A673 (cell line): Measurements from ENCODE around the gene DZIP3. TPM values are rescaled to one million over a fixed set of nuclear protein-coding genes. Genes with fewer than 3 reads are reported as not detected.
A peak's percentile ranks its signal among the peaks of the same experiment; 100 is the strongest.

ENCODE experiments used
- BruUV-seq: library from RNA; stranded (reverse); fragments of 400-500 nt; replicated peaks from 2 replicates; lab custom pipeline; 2021; lab: Mats Ljungman, UMichigan
- CTCF ChIA-PET: fragments of 300-600 bp; sonication (Branson Sonifier 250); formaldehyde crosslinking; loops from one replicate; lab custom pipeline; 2022; ENCODE audit warnings: antibody characterized with exemption; lab: Charles Lee
- POLR2A ChIA-PET: fragments of 300-600 bp; sonication (Branson Sonifier 250); formaldehyde crosslinking; loops from one replicate; lab custom pipeline; 2022; ENCODE audit warnings: antibody characterized with exemption; ENCODE audit not compliant: low non-redundant PET; lab: Charles Lee
- DNase-seq: peaks from one replicate; pipeline ENCODE4 v3.0.0-alpha.2; 2015; ENCODE audit warnings: low spot score
- H3K27ac ChIP-seq: fragments of 200-600 bp; sonication (generic); 2 replicates; pipeline ENCODE4 v1.5.1; 2016; ENCODE audit warnings: mixed run types, low read depth, mild to moderate bottlenecking, mixed read lengths, antibody characterized with exemption, low read length; ENCODE audit not compliant: poor library complexity, severe bottlenecking
- H3K27me3 ChIP-seq: fragments of 200-600 bp; sonication (generic); replicated peaks from 2 replicates; pipeline ENCODE4 v1.6.1; 2017; ENCODE audit warnings: mixed run types, low read depth, mild to moderate bottlenecking, mixed read lengths, antibody characterized with exemption, low read length; ENCODE audit not compliant: insufficient read depth, poor library complexity
- H3K36me3 ChIP-seq: fragments of 200-600 bp; sonication (generic); 2 replicates; pipeline ENCODE4 v1.6.1; 2016; ENCODE audit warnings: mixed run types, mild to moderate bottlenecking, mixed read lengths, antibody characterized with exemption, low read length; ENCODE audit not compliant: insufficient read depth, poor library complexity, severe bottlenecking
- H3K4me1 ChIP-seq: fragments of 200-600 bp; sonication (generic); 2 replicates; pipeline ENCODE4 v1.6.1; 2017; ENCODE audit warnings: mixed run types, mild to moderate bottlenecking, mixed read lengths, antibody characterized with exemption, low read length; ENCODE audit not compliant: insufficient read depth, poor library complexity, severe bottlenecking
- H3K4me3 ChIP-seq: fragments of 200-600 bp; sonication (generic); 2 replicates; pipeline ENCODE4 v1.5.1; 2016; ENCODE audit warnings: low read depth, mixed run types, mild to moderate bottlenecking, mixed read lengths, low read length; ENCODE audit not compliant: poor library complexity, severe bottlenecking
- H3K9me3 ChIP-seq: fragments of 200-600 bp; sonication (generic); 2 replicates; pipeline ENCODE4 v1.6.1; 2016; ENCODE audit warnings: mixed run types, low read depth, mild to moderate bottlenecking, mixed read lengths, antibody characterized with exemption, low read length; ENCODE audit not compliant: poor library complexity, severe bottlenecking
- CTCF ChIP-seq: fragments of 300-800, 200-600 bp; sonication (generic); conservative IDR thresholded peaks from 2 replicates; pipeline ENCODE4 v1.5.1; 2017; ENCODE audit warnings: low read depth, mild to moderate bottlenecking, antibody characterized with exemption, low read length, moderate library complexity, mixed read lengths
- EZH2 ChIP-seq: fragments of 200-600 bp; sonication (generic); IDR thresholded peaks from 2 replicates; pipeline ENCODE4 v1.6.1; 2017; ENCODE audit warnings: borderline replicate concordance, low read depth, mild to moderate bottlenecking, mixed read lengths, antibody characterized with exemption, low read length; ENCODE audit not compliant: poor library complexity, severe bottlenecking
- intact Hi-C: fragments of 100-400 bp; cut with micrococcal nuclease; formaldehyde crosslinking; loops from one replicate; pipeline ENCODE4 v1.10.0; 2022; ENCODE audit not compliant: unreplicated experiment
- total RNA-seq: library from RNA; stranded (reverse); gene quantifications from 2 replicates; pipeline ENCODE4 v1.2.3, GENCODE V29; 2021

DZIP3 gene
- total RNA-seq, 1 experiment from 2014 or later: 14.9 TPM

GRCh38 chr3:108548304-108548703 lies 41.2 kb upstream of the DZIP3 start:
- no TSS peak for BruUV-seq
- Histone ChIP-seq H3K27me3 (no peaks in the 10 kb centered on the region), H3K9me3 (no peaks in the 10 kb centered on the region), H3K4me3 (no peak overlapping the region), H3K36me3 (peaks cover 38% of the 10 kb centered on the region), H3K27ac (no peak overlapping the region), H3K4me1 (peaks cover 18% of the 10 kb centered on the region)
- no peak for TF ChIP-seq EZH2
- TF ChIP-seq CTCF: no peak
- POLR2A ChIA-PET: no interaction called here
- intact Hi-C loops: no loop called here
- CTCF ChIA-PET: no interaction called here
- DNase-seq: no peak

- Histone ChIP-seq H3K27me3 (no peaks in the 10 kb centered on the region), H3K9me3 (no peaks in the 10 kb centered on the region), H3K4me3 (no peak overlapping the region), H3K36me3 (peaks cover 36% of the 10 kb centered on the region), H3K4me1 (peaks cover 18% of the 10 kb centered on the region), H3K27ac (no peak overlapping the region)
- no peak for DNase-seq
- BruUV-seq: no TSS peak
- ChIA-PET POLR2A (no interaction called here), CTCF (no interaction called here)
- intact Hi-C loops: no loop called here
- TF ChIP-seq EZH2 (no peak), CTCF (no peak)
Measured at GRCh38 chr3:108548886-108549285, 40.6 kb upstream of the DZIP3 start.

- no TSS peak for BruUV-seq
- H3K4me1 ChIP-seq: peaks cover 13% of the 10 kb centered on the region
- TF ChIP-seq CTCF (peak; percentile 58), EZH2 (no peak)
- H3K27ac ChIP-seq: no peak overlapping the region
- intact Hi-C loops: loop anchor here (2.0 to 10.0 kb wide), 2 partner anchors 64 to 398 kb away; no protein-coding TSS in a partner anchor
- peaks cover 53% of the 10 kb centered on the region for H3K36me3 ChIP-seq
- H3K9me3 ChIP-seq: no peaks in the 10 kb centered on the region
- H3K4me3 ChIP-seq: no peak overlapping the region
- no peaks in the 10 kb centered on the region for H3K27me3 ChIP-seq
- peak; percentile 69 for DNase-seq
- POLR2A ChIA-PET: no interaction called here
- CTCF ChIA-PET: interaction anchor here (0.6 to 1.3 kb wide), 4 partner anchors 55 to 862 kb away, joined by 3 to 5 read pairs (median 3); no protein-coding TSS in a partner anchor
Measured at GRCh38 chr3:108552267-108553159, 37.0 kb upstream of the DZIP3 start.
